NB4 (cell line): ENCODE measurements around the gene ADAM12.

ENCODE experiments used
- CTCF ChIP-seq: IDR thresholded peaks from one replicate; pipeline ENCODE4 v1.5.1; 2012; ENCODE audit warnings: low read depth, low read length
- TF ChIP-seq, protein P1 (sequence below): IDR thresholded peaks from 2 replicates; pipeline ENCODE4 v1.6.1; 2011; ENCODE audit warnings: low read depth, low read length

DNA sequence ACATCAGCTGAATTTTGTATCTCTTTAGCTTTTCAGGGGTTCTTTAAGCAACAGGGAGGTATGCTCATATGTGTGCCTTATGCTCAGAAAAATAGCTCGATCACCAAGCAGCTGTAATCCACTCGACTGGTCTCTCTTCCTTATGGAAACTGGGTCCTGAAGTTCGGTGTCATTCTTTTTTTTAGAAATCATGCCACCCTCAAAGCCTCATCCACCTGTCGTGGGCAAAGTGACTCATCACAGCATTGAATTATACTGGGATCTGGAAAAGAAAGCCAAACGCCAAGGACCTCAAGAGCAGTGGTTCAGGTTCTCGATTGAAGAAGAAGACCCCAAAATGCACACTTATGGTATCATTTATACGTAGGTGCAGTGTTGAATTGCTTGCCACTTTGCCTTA, 408.3 kb downstream of the ADAM12 start:
- no peak for TF ChIP-seq CTCF
- TF ChIP-seq, protein P1, sequence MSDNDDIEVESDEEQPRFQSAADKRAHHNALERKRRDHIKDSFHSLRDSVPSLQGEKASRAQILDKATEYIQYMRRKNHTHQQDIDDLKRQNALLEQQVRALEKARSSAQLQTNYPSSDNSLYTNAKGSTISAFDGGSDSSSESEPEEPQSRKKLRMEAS, result no peak
